Anterior cingulate cortex (tissue), 58 donors: Measurements from ENCODE around the gene S1PR2.
"Not testable (repeated sequence)": the region's sequence is repeated elsewhere in the genome, so short reads cannot be mapped to it uniquely, and the experiment has no call there.

Source experiments
- DNase-seq, 58 donors: peaks; one replicate each; lab custom pipeline; 2025; lab: John Stamatoyannopoulos, UW

Gene S1PR2

GRCh38 chr19:10198889-10199644 lies 32.1 kb downstream of the S1PR2 start:
- DNase-seq: not testable (repeated sequence)

GRCh38 chr19:10195199-10195519 lies 36.0 kb downstream of the S1PR2 start:
- DNase-seq: no peak

GRCh38 chr19:10194500-10195198 lies 36.5 kb downstream of the S1PR2 start, which contains the start of gene DNMT1:
DNMT1 (minus strand) TSS chr19:10194953; CDS start chr19:10194899, 54 bp downstream.
- peak; percentile 84 to 98 (median 96) for DNase-seq

GRCh38 chr19:10193790-10194499 lies 37.2 kb downstream of the S1PR2 start:
- DNase-seq: peak in 5 of 58 donors; percentile 32 to 74 (median 55)

GRCh38 chr19:10192922-10193321 lies 38.2 kb downstream of the S1PR2 start:
- no peak for DNase-seq

GRCh38 chr19:10191347-10191746 lies 39.8 kb downstream of the S1PR2 start:
- peak in 4 of 58 donors; percentile 4 to 16 (median 11) for DNase-seq

- DNase-seq: no peak
These were observed 41.1 kb downstream of the S1PR2 start for GRCh38 chr19:10190026-10190425.

- DNase-seq: no peak
These were observed 41.5 kb downstream of the S1PR2 start for GRCh38 chr19:10189616-10190015.

GRCh38 chr19:10187315-10187714 lies 43.8 kb downstream of the S1PR2 start:
- DNase-seq: no peak

- DNase-seq: no peak
These were observed 46.5 kb downstream of the S1PR2 start for GRCh38 chr19:10184636-10185035.

- no peak for DNase-seq
These were observed 47.2 kb downstream of the S1PR2 start for GRCh38 chr19:10183926-10184325.

- no peak for DNase-seq
These were observed 48.3 kb downstream of the S1PR2 start for GRCh38 chr19:10182847-10183246.

- DNase-seq: no peak
These were observed 49.1 kb downstream of the S1PR2 start for GRCh38 chr19:10182076-10182475.

- DNase-seq: no peak
These were observed 50.7 kb downstream of the S1PR2 start for GRCh38 chr19:10180459-10180858.

- DNase-seq: not testable (repeated sequence)
These were observed 51.1 kb downstream of the S1PR2 start for GRCh38 chr19:10180024-10180423.

- no peak for DNase-seq
These were observed 57.6 kb downstream of the S1PR2 start for GRCh38 chr19:10173527-10173926.
